ENCODE results near the gene SPECC1L.

- no peak for TF ChIP-seq POLR2A (IDR thresholded peaks at IDR 0.05; ENCODE audit: control extremely low read depth in 1 of 2, low read depth in 2 of 2, low read length in 2 of 2)
- TF ChIP-seq CTCF (IDR thresholded peaks at IDR 0.05; ENCODE audit: control extremely low read depth in 1 of 3, insufficient read depth in 1 of 3, low read depth in 1 of 3, low read length in 3 of 3) = no peak
- TF ChIP-seq CHD1 (IDR thresholded peaks at IDR 0.05; ENCODE audit: low read depth, low read length) = no peak
- no peak for TF ChIP-seq SUZ12 (IDR thresholded peaks at IDR 0.05; ENCODE audit: low read length)
- no peak for TF ChIP-seq KDM4A (IDR thresholded peaks at IDR 0.05; ENCODE audit: low read depth, low read length, severe bottlenecking)
- TF ChIP-seq ZNF274 (IDR thresholded peaks at IDR 0.05; ENCODE audit: borderline replicate concordance, extremely low read depth, low read length) = no peak
- TF ChIP-seq SP4 (IDR thresholded peaks at IDR 0.05; ENCODE audit: low read length) = no peak
- TF ChIP-seq SP2 (IDR thresholded peaks at IDR 0.05; ENCODE audit: low read length) = no peak
- TF ChIP-seq POU5F1 (IDR thresholded peaks at IDR 0.05; ENCODE audit: low read depth, low read length) = no peak
Measured at GRCh38 chr22:24284747-24285203, 14.1 kb downstream of the SPECC1L start.
